Erythroblast (primary cell): Measurements from ENCODE around the gene CDK2.

Source experiments
- DNase-seq, 2 experiments: peaks; one replicate each; lab custom pipeline; 2025; lab: John Stamatoyannopoulos, UW
- GATA1 ChIP-seq: IDR thresholded peaks from 2 replicates; pipeline ENCODE4 v1.6.1; 2011; ENCODE audit warnings: low read depth, mild to moderate bottlenecking, control low read depth, low read length, moderate library complexity
- POLR2A ChIP-seq: IDR thresholded peaks from 2 replicates; pipeline ENCODE4 v1.6.1; 2011; ENCODE audit warnings: mild to moderate bottlenecking, low read length

Gene CDK2

GRCh38 chr12:55955344-55955743 lies 11.3 kb upstream of the CDK2 start:
- peak in 1 of 2 experiments; percentile 14 for DNase-seq
- TF ChIP-seq POLR2A (peak; percentile 3), GATA1 (no peak)

- TF ChIP-seq POLR2A (peak; percentile 9), GATA1 (no peak)
- peak; percentile 39 to 59 for DNase-seq
Observed at GRCh38 chr12:55955800-55956508, 10.7 kb upstream of the CDK2 start.

GRCh38 chr12:55957106-55957859 lies 9.3 kb upstream of the CDK2 start:
- no peak for DNase-seq
- no peak for TF ChIP-seq GATA1
- no peak for TF ChIP-seq POLR2A

GRCh38 chr12:55963760-55964159 lies 2.9 kb upstream of the CDK2 start:
- TF ChIP-seq GATA1 = no peak
- TF ChIP-seq POLR2A = no peak
- DNase-seq = no peak

- DNase-seq = no peak
- TF ChIP-seq GATA1 = no peak
- TF ChIP-seq POLR2A = no peak
Observed at GRCh38 chr12:55965240-55965639, 1.4 kb upstream of the CDK2 start.

- TF ChIP-seq POLR2A = no peak
- TF ChIP-seq GATA1 = no peak
- no peak for DNase-seq
Observed at GRCh38 chr12:55965941-55966407, 656 bp upstream of the CDK2 start, which contains the start of gene PMEL. PMEL (minus strand) TSS chr12:55966042; CDS start chr12:55966011, 31 bp downstream.

- no peak for TF ChIP-seq POLR2A
- TF ChIP-seq GATA1 = no peak
Observed at GRCh38 chr12:55969356-55969755, 2.7 kb downstream of the CDK2 start.

GRCh38 chr12:55970775-55971174 lies 4.1 kb downstream of the CDK2 start:
- no peak for DNase-seq
- no peak for TF ChIP-seq GATA1
- TF ChIP-seq POLR2A = no peak

More at GRCh38 chr12:55969356-55969755, 2.7 kb downstream of the CDK2 start:
- DNase-seq = no peak

- DNase-seq = peak; percentile 34 to 46
- TF ChIP-seq POLR2A = no peak
- TF ChIP-seq GATA1 = no peak
Observed at GRCh38 chr12:55972042-55972441, 5.4 kb downstream of the CDK2 start.

GRCh38 chr12:55972456-55972855 lies 5.8 kb downstream of the CDK2 start:
- DNase-seq = no peak
- TF ChIP-seq POLR2A (no peak), GATA1 (no peak)

- peak in 1 of 2 experiments; percentile 75 for DNase-seq
- TF ChIP-seq POLR2A (no peak), GATA1 (no peak)
Observed at GRCh38 chr12:55972911-55973598, 6.4 kb downstream of the CDK2 start.

- TF ChIP-seq POLR2A = peak; percentile 93
- no peak for TF ChIP-seq GATA1
- DNase-seq = peak; percentile 99 to 100
Observed at GRCh38 chr12:55973599-55974307, 7.1 kb downstream of the CDK2 start, which contains the start of gene RAB5B. RAB5B (plus strand) TSS chr12:55974078; CDS start chr12:55986961, 12,883 bp downstream.

- TF ChIP-seq GATA1 = no peak
- no peak for TF ChIP-seq POLR2A
- DNase-seq = peak; percentile 69 to 80
Observed at GRCh38 chr12:55974308-55974730, 7.7 kb downstream of the CDK2 start.

GRCh38 chr12:55978393-55978792 lies 11.8 kb downstream of the CDK2 start:
- DNase-seq = no peak
- TF ChIP-seq POLR2A (no peak), GATA1 (no peak)
